H1 (cell line): ENCODE data around the gene SURF4. TPM values are rescaled to one million over a fixed set of nuclear protein-coding genes. Genes with fewer than 3 reads are reported as not detected.

Experiments used
- EGR1 ChIP-seq: IDR thresholded peaks from 2 replicates; pipeline ENCODE4 v1.6.1; 2011; ENCODE audit warnings: low read depth, low read length, borderline replicate concordance
- KDM4A ChIP-seq: IDR thresholded peaks from one replicate; pipeline ENCODE4 v1.7.1; 2012; ENCODE audit warnings: low read depth, mild to moderate bottlenecking, moderate library complexity, low read length, inconsistent platforms; ENCODE audit not compliant: severe bottlenecking
- TCF12 ChIP-seq: IDR thresholded peaks from 2 replicates; pipeline ENCODE4 v1.6.1; 2011; ENCODE audit warnings: low read depth, mild to moderate bottlenecking, low read length
- polyA plus RNA-seq, 7 experiments: library from polyadenylated mRNA; depleted of rRNA in 3 of 7; stranded (reverse) in 5 of 7; unstranded in 2 of 7; fragments of >200 nt in 5 of 7; fragments of 200-250 nt in 2 of 7; gene quantifications; 1 replicate in 5 of 7; 2 replicates in 1 of 7; 4 replicates in 1 of 7; pipeline versions ENCODE4 v1.2.1 to v1.2.3, GENCODE V29; 2011 to 2013; ENCODE audit warnings: missing spikeins in 2 of 7, mixed read lengths in 2 of 7
- total RNA-seq: library from RNA; stranded (reverse); fragmentation: NEBNext Ultra II Directional; extraction: Animal tissue kit (Norgen Biotek cat#: 25700); gene quantifications from 2 replicates; pipeline ENCODE4 v1.2.1, GENCODE V29; 2021

SURF4 gene
- total and polyA plus RNA-seq, 2 of the 8 experiments (the other 6 are each of a cell fraction or from before 2014, with no cell fraction given) = 176 to 182 TPM

GRCh38 chr9:133341369-133342068 lies 34.3 kb downstream of the SURF4 start (continued):
- TF ChIP-seq EGR1 = no peak
- TF ChIP-seq TCF12 = no peak
- TF ChIP-seq KDM4A = no peak
